ENCODE results near the gene CDH2.

GRCh38 chr18:28067346-28067745 lies 109.6 kb downstream of the CDH2 start:
- TF ChIP-seq CTCF (conservative IDR thresholded peaks at IDR 0.05; ENCODE audit: low read depth, low read length), result no peak
- no peak for TF ChIP-seq EZH2phosphoT487 (IDR thresholded peaks at IDR 0.05; ENCODE audit: borderline replicate concordance, low read length)

Data from PC-3 (cell line).